PC-9 (cell line): ENCODE measurements around the gene KIF26B. TPM values are rescaled to one million over a fixed set of nuclear protein-coding genes. Genes with fewer than 3 reads are reported as not detected.
"Not testable (repeated sequence)": the region's sequence is repeated elsewhere in the genome, so short reads cannot be mapped to it uniquely, and the experiment has no call there.

Source experiments
- BruUV-seq: library from RNA; stranded (reverse); fragments of 400-500 nt; replicated peaks from 2 replicates; lab custom pipeline; 2021; lab: Mats Ljungman, UMichigan
- CTCF ChIA-PET: fragments of 300-600 bp; sonication (Branson Sonifier 250); formaldehyde crosslinking; loops from one replicate; lab custom pipeline; 2022; ENCODE audit warnings: antibody characterized with exemption; lab: Charles Lee
- POLR2A ChIA-PET: fragments of 300-600 bp; sonication (Branson Sonifier 250); formaldehyde crosslinking; loops from one replicate; lab custom pipeline; 2022; ENCODE audit warnings: antibody characterized with exemption; ENCODE audit not compliant: unreplicated experiment; lab: Charles Lee
- DNase-seq, 2 experiments: peaks; one replicate each; pipeline versions ENCODE4 v3.0.0 to v3.0.0-alpha.2; 2015 to 2022; ENCODE audit warnings: mixed read lengths in 1 of 2
- H2AFZ ChIP-seq: fragments of 200-600 bp; sonication (generic); 2 replicates; pipeline ENCODE4 v1.8.1; 2017; ENCODE audit warnings: antibody characterized with exemption
- H3F3A ChIP-seq: fragments of 200-600 bp; sonication (generic); 2 replicates; pipeline ENCODE4 v1.8.1; 2017; ENCODE audit warnings: antibody characterized with exemption, mild to moderate bottlenecking, low read depth; ENCODE audit not compliant: insufficient read depth
- H3K27ac ChIP-seq: fragments of 200-600 bp; sonication (generic); 2 replicates; pipeline ENCODE4 v1.6.1; 2016; ENCODE audit warnings: mixed run types
- H3K27me3 ChIP-seq: fragments of 200-600 bp; sonication (generic); 2 replicates; pipeline ENCODE4 v1.6.1; 2016; ENCODE audit warnings: low read depth, mixed run types; ENCODE audit not compliant: insufficient read depth
- H3K36me3 ChIP-seq: fragments of 200-600 bp; sonication (generic); 2 replicates; pipeline ENCODE4 v1.6.1; 2016; ENCODE audit warnings: low read depth, mixed run types
- H3K4me1 ChIP-seq: fragments of 200-600 bp; sonication (generic); replicated peaks from 2 replicates; pipeline ENCODE4 v1.6.1; 2016; ENCODE audit warnings: mixed run types; ENCODE audit not compliant: insufficient read depth
- H3K4me2 ChIP-seq: fragments of 200-600 bp; sonication (generic); 2 replicates; pipeline ENCODE4 v1.6.1; 2017; ENCODE audit warnings: mixed run types
- H3K4me3 ChIP-seq: fragments of 200-600 bp; sonication (generic); 2 replicates; pipeline ENCODE4 v1.6.1; 2016; ENCODE audit warnings: mixed run types
- H3K79me2 ChIP-seq: fragments of 200-600 bp; sonication (generic); 2 replicates; pipeline ENCODE4 v1.6.1; 2017; ENCODE audit warnings: low read depth, mixed run types
- H3K9me2 ChIP-seq: fragments of 200-600 bp; sonication (generic); 2 replicates; pipeline ENCODE4 v1.8.1; 2017; ENCODE audit warnings: mild to moderate bottlenecking; ENCODE audit not compliant: insufficient read depth
- H3K9me3 ChIP-seq: fragments of 200-600 bp; sonication (generic); 2 replicates; pipeline ENCODE4 v1.8.1; 2016; ENCODE audit warnings: low read depth; ENCODE audit not compliant: insufficient read depth
- H4K20me1 ChIP-seq: fragments of 200-600 bp; sonication (generic); 2 replicates; pipeline ENCODE4 v1.8.1; 2017; ENCODE audit not compliant: insufficient read depth
- CTCF ChIP-seq: fragments of 200-600 bp; sonication (generic); conservative IDR thresholded peaks from 2 replicates; pipeline ENCODE4 v1.6.1; 2017; ENCODE audit warnings: mixed run types, antibody characterized with exemption, mild to moderate bottlenecking, moderate library complexity
- EZH2 ChIP-seq: fragments of 200-600 bp; sonication (generic); IDR thresholded peaks from 2 replicates; pipeline ENCODE4 v1.8.0; 2017; ENCODE audit warnings: antibody characterized with exemption, low read depth
- intact Hi-C: fragments of 100-400 bp; cut with micrococcal nuclease; formaldehyde crosslinking; loops from one replicate; pipeline ENCODE4 v1.10.0; 2022; ENCODE audit not compliant: unreplicated experiment
- total RNA-seq: library from RNA; stranded (reverse); gene quantifications from 2 replicates; pipeline ENCODE4 v1.2.3, GENCODE V29; 2021

KIF26B gene
- total RNA-seq, 1 experiment from 2014 or later, result 0.11 TPM

GRCh38 chr1:245336149-245336983 lies 181.6 kb downstream of the KIF26B start:
- no TSS peak for BruUV-seq
- Histone ChIP-seq H3K4me2 (no peak overlapping the region), H2AFZ (no peak overlapping the region), H3K27me3 (peaks cover 49% of the 10 kb centered on the region), H3K9me3 (no peaks in the 10 kb centered on the region), H3K9me2 (no peaks in the 10 kb centered on the region), H3K27ac (no peak overlapping the region), H4K20me1 (no peaks in the 10 kb centered on the region), H3K4me3 (no peak overlapping the region), H3K4me1 (no peaks in the 10 kb centered on the region), H3K79me2 (no peaks in the 10 kb centered on the region), H3K36me3 (no peaks in the 10 kb centered on the region), H3F3A (no peaks in the 10 kb centered on the region)
- TF ChIP-seq CTCF (no peak), EZH2 (no peak)
- ChIA-PET CTCF (no interaction called here), POLR2A (no interaction called here)
- DNase-seq, result peak in 1 of 2 experiments; percentile 7
- intact Hi-C loops, result no loop called here

- H3K9me3 ChIP-seq, H3K79me2 ChIP-seq, DNase-seq, H2AFZ ChIP-seq, H3K27ac ChIP-seq, H3K36me3 ChIP-seq, POLR2A ChIA-PET, intact Hi-C loops, H3K4me3 ChIP-seq, H3K4me2 ChIP-seq, CTCF ChIA-PET, H3K9me2 ChIP-seq, H4K20me1 ChIP-seq, H3K4me1 ChIP-seq, BruUV-seq, H3F3A ChIP-seq: not testable (repeated sequence)
- H3K27me3 ChIP-seq, result peaks cover 48% of the 10 kb centered on the region
Observed at GRCh38 chr1:245336984-245337355, 182.2 kb downstream of the KIF26B start.

- H3K9me2 ChIP-seq, result no peaks in the 10 kb centered on the region
- H3K4me2 ChIP-seq, result no peak overlapping the region
- no peaks in the 10 kb centered on the region for H3K79me2 ChIP-seq
- no TSS peak for BruUV-seq
- H3K4me1 ChIP-seq, result no peaks in the 10 kb centered on the region
- H3K9me3 ChIP-seq, result no peaks in the 10 kb centered on the region
- H3F3A ChIP-seq, result no peaks in the 10 kb centered on the region
- H3K27ac ChIP-seq, result no peak overlapping the region
- H3K36me3 ChIP-seq, result no peaks in the 10 kb centered on the region
- POLR2A ChIA-PET, result no interaction called here
- no peaks in the 10 kb centered on the region for H4K20me1 ChIP-seq
- CTCF ChIA-PET, result no interaction called here
- no peak overlapping the region for H3K4me3 ChIP-seq
- no peak for TF ChIP-seq CTCF
- no peak for TF ChIP-seq EZH2
- no peak for DNase-seq
- intact Hi-C loops, result no loop called here
- peaks cover 48% of the 10 kb centered on the region for H3K27me3 ChIP-seq
- H2AFZ ChIP-seq, result no peak overlapping the region
Observed at GRCh38 chr1:245337829-245338484, 183.2 kb downstream of the KIF26B start.
